ENCODE measurements around the gene APBB1IP. TPM values are rescaled to one million over a fixed set of nuclear protein-coding genes. Genes with fewer than 3 reads are reported as not detected.
"Not testable (repeated sequence)": the region's sequence is repeated elsewhere in the genome, so short reads cannot be mapped to it uniquely, and the experiment has no call there.

The APBB1IP gene
- total RNA-seq, 1 donor from 2014 or later: 0.48 TPM

DNA sequence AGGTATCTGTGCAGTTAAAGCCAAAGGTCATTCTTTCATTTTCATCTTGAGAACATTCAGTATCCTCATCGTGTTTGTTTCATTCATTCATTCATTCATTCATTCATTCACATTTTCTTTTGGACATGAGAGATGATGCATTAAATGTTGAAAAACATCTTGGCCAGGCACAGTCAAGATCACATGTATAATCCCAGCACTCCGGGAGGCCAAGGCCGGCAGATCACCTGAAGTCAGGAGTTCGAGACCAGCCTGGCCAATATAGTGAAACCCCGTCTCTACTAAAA, 34.3 kb downstream of the APBB1IP start:
- Mint-ChIP-seq H3K4me3 (no peak overlapping the region), H3K4me1 (ENCODE audit: unreplicated experiment) (no peaks in the 10 kb centered on the region), H3K36me3 (no peaks in the 10 kb centered on the region), H3K27ac (no peak overlapping the region), H3K9me3 (no peaks in the 10 kb centered on the region), H3K27me3 (no peaks in the 10 kb centered on the region)
- DNase-seq (ENCODE audit: extremely low spot score, unreplicated experiment): no peak
- TF ChIP-seq CTCF (conservative IDR thresholded peaks at IDR 0.05): no peak

DNA sequence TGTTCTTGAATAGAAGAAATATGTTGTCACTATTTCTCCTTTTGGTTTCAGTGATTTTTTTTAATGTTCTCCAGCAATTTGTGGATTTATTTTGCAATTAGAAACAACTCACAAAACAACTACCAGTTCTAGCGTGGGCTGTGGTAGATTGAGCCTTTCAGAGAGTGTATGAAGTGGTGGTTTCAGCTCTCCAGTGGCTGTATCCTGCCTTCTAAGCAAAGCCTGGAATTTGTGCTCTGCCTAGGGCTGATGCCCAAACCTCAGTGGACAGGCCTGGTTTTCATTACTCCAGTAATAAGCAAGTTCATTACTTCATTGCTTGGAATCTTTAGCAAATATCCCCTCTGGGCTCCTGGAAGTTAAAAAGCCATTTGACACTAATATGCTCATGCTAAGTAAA, 35.9 kb downstream of the APBB1IP start:
- H3K27ac Mint-ChIP-seq: no peak overlapping the region
- H3K4me3 Mint-ChIP-seq: no peak overlapping the region
- no peaks in the 10 kb centered on the region for H3K4me1 Mint-ChIP-seq (ENCODE audit: unreplicated experiment)
- no peaks in the 10 kb centered on the region for H3K27me3 Mint-ChIP-seq
- DNase-seq (ENCODE audit: extremely low spot score, unreplicated experiment): no peak
- H3K36me3 Mint-ChIP-seq: no peaks in the 10 kb centered on the region
- no peaks in the 10 kb centered on the region for H3K9me3 Mint-ChIP-seq
- TF ChIP-seq CTCF (conservative IDR thresholded peaks at IDR 0.05): no peak

GRCh38 chr10:26474845-26475244, 36.7 kb downstream of the APBB1IP start:
- H3K36me3 Mint-ChIP-seq; H3K9me3 Mint-ChIP-seq; H3K4me3 Mint-ChIP-seq; H3K4me1 Mint-ChIP-seq (ENCODE audit: unreplicated experiment); H3K27ac Mint-ChIP-seq; DNase-seq (ENCODE audit: extremely low spot score, unreplicated experiment); H3K27me3 Mint-ChIP-seq: not testable (repeated sequence)

DNA sequence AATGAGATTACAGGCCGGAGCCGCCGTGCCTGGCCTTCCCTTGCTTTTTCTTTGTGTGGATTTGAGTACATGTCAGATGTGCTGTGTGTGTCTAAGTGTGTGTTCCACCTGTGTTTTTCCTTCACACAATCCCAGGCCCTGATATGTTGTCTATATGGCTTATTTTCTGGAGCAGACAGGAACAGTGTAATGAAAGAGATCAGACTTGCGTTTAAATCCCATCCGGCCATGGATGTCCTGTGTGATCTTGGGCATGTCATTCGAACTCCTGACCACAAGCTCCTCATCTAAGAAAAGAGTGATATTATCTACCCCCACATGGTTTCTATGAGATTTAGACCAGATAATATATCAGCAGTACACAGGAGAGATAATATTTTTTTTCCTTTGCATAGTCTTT, 37.2 kb downstream of the APBB1IP start:
- Mint-ChIP-seq H3K9me3 (no peaks in the 10 kb centered on the region), H3K4me3 (no peak overlapping the region), H3K36me3 (no peaks in the 10 kb centered on the region), H3K27ac (no peak overlapping the region), H3K4me1 (ENCODE audit: unreplicated experiment) (no peaks in the 10 kb centered on the region), H3K27me3 (no peaks in the 10 kb centered on the region)
- no peak for TF ChIP-seq CTCF (conservative IDR thresholded peaks at IDR 0.05)
- DNase-seq (ENCODE audit: extremely low spot score, unreplicated experiment): no peak

DNA sequence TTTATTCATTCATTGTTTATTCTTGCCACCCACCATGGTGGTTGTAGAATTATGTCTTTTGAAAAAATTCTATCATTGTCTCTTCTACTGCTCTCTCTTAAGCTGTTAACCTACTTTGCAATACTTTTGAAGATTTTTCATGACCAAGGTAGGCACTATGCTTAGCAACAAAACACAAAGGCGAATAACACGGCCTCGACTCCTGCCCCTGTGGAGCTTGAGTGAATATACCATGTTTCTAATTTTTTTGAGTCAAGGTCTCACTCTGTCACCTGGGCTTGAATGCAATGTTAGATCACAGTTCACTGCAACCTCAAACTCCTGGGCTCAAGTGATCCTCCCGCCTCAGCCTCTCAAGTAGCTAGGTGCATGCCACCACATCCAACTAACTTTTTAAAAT, 39.4 kb downstream of the APBB1IP start:
- H3K4me1 Mint-ChIP-seq (ENCODE audit: unreplicated experiment): no peaks in the 10 kb centered on the region
- no peak overlapping the region for H3K27ac Mint-ChIP-seq
- H3K36me3 Mint-ChIP-seq: no peaks in the 10 kb centered on the region
- DNase-seq (ENCODE audit: extremely low spot score, unreplicated experiment): no peak
- H3K27me3 Mint-ChIP-seq: no peaks in the 10 kb centered on the region
- no peak overlapping the region for H3K4me3 Mint-ChIP-seq
- H3K9me3 Mint-ChIP-seq: no peaks in the 10 kb centered on the region
- no peak for TF ChIP-seq CTCF (conservative IDR thresholded peaks at IDR 0.05)

GRCh38 chr10:26478061-26478460, 39.9 kb downstream of the APBB1IP start:
- H3K27ac Mint-ChIP-seq: no peak overlapping the region

More at GRCh38 chr10:26478061-26478460, 39.9 kb downstream of the APBB1IP start:
- Mint-ChIP-seq H3K27me3 (no peaks in the 10 kb centered on the region), H3K36me3 (no peaks in the 10 kb centered on the region), H3K4me3 (no peak overlapping the region), H3K9me3 (no peaks in the 10 kb centered on the region), H3K4me1 (ENCODE audit: unreplicated experiment) (no peaks in the 10 kb centered on the region)
- DNase-seq (ENCODE audit: extremely low spot score, unreplicated experiment): no peak
- no peak for TF ChIP-seq CTCF (conservative IDR thresholded peaks at IDR 0.05)
